Tibial nerve (tissue), 4 donors: Measurements from ENCODE around the gene OSBPL5. TPM values are rescaled to one million over a fixed set of nuclear protein-coding genes. Genes with fewer than 3 reads are reported as not detected.

ENCODE experiments used
- DNase-seq, 2 donors: peaks; one replicate each; pipeline ENCODE4 v3.0.0-alpha.2; 2019; ENCODE audit warnings: low spot score in 2 of 2
- H3K27ac ChIP-seq, 4 donors: fragments of 200-600 bp; sonication (generic) in 3 of 4; one replicate each; pipeline ENCODE4 v1.5.1; 2017 to 2019; ENCODE audit warnings: mild to moderate bottlenecking in 1 of 4
- H3K27me3 ChIP-seq, 2 donors: fragments of 200-600 bp; sonication (generic) in 1 of 2; one replicate each; pipeline versions ENCODE4 v1.5.1 to v1.6.0; 2017 to 2019
- H3K36me3 ChIP-seq, 3 donors: fragments of 200-600 bp; sonication (generic); one replicate each; pipeline ENCODE4 v1.5.1; 2018 to 2019
- H3K4me1 ChIP-seq, 4 donors: fragments of 200-600 bp; sonication (generic) in 3 of 4; one replicate each; pipeline ENCODE4 v1.5.1; 2017 to 2019
- H3K4me3 ChIP-seq, 4 donors: fragments of 200-600 bp; sonication (generic) in 3 of 4; one replicate each; pipeline ENCODE4 v1.5.1; 2017 to 2019; ENCODE audit warnings: mild to moderate bottlenecking in 1 of 4, moderate library complexity in 1 of 4
- H3K9me3 ChIP-seq, 4 donors: fragments of 200-600 bp; sonication (generic) in 3 of 4; one replicate each; pipeline ENCODE4 v1.5.1; 2017 to 2019
- CTCF ChIP-seq, 5 experiments: fragments of 200-600 bp in 3 of 5; fragments of 450-650 bp in 2 of 5; sonication (generic) in 3 of 5; IDR thresholded peaks; one replicate each; pipeline ENCODE4 v1.5.1; 2016 to 2019; ENCODE audit warnings: antibody characterized with exemption in 5 of 5, mild to moderate bottlenecking in 3 of 5, moderate library complexity in 2 of 5
- EP300 ChIP-seq, 2 donors: sonication (generic); formaldehyde crosslinking; IDR thresholded peaks; one replicate each; pipeline ENCODE4 v1.6.1; 2017; ENCODE audit warnings: antibody characterized with exemption in 2 of 2, mild to moderate bottlenecking in 1 of 2
- POLR2A ChIP-seq, 2 donors: fragments of 450-650 bp; IDR thresholded peaks; one replicate each; pipeline ENCODE4 v1.6.1; 2017; ENCODE audit warnings: antibody characterized with exemption in 2 of 2, mild to moderate bottlenecking in 2 of 2, moderate library complexity in 2 of 2
- WGBS, 2 donors: methylation state at CpG; one replicate each; pipeline ENCODE4 v1.1.5; 2018; 5-methylcytosine and 5-hydroxymethylcytosine counted together
- total RNA-seq, 4 donors: library from RNA; depleted of rRNA; stranded (reverse); fragments of >200 nt; gene quantifications; one replicate each; pipeline ENCODE4 v1.1.0, GENCODE V29; 2016

OSBPL5 gene
- total RNA-seq, 4 donors from 2014 or later = 58.8 to 168 (median 106) TPM

GRCh38 chr11:3129591-3130268, 35.4 kb downstream of the OSBPL5 start:
- no peak overlapping the region for H3K4me3 ChIP-seq
- no peak for TF ChIP-seq POLR2A (IDR thresholded peaks at IDR 0.05)
- TF ChIP-seq EP300 (IDR thresholded peaks at IDR 0.05) = no peak
- no peak for TF ChIP-seq CTCF (IDR thresholded peaks at IDR 0.05)
- no peaks in the 10 kb centered on the region for H3K27me3 ChIP-seq
- H3K9me3 ChIP-seq = no peaks in the 10 kb centered on the region
- 73 to 79% methylated on average over 17 to 18 of the region's 21 CpGs for WGBS, 2 donors
- no peak for DNase-seq
- H3K4me1 ChIP-seq = peaks cover 0 to 71% (median 9%) of the 10 kb centered on the region in 4 donors
- H3K27ac ChIP-seq = peak overlapping the region in 3 of 4 donors; percentile 37 to 77 (median 46)
- H3K36me3 ChIP-seq = peaks cover 0 to 38% (median 0%) of the 10 kb centered on the region in 3 donors

- H3K4me3 ChIP-seq = no peak overlapping the region
- H3K27me3 ChIP-seq = no peaks in the 10 kb centered on the region
- H3K9me3 ChIP-seq = no peaks in the 10 kb centered on the region
- H3K36me3 ChIP-seq = peaks cover 0 to 38% (median 0%) of the 10 kb centered on the region in 3 donors
- no peak for DNase-seq
- H3K4me1 ChIP-seq = peaks cover 0 to 71% (median 11%) of the 10 kb centered on the region in 4 donors
- WGBS, 2 donors = 44 to 77% methylated on average over 5 to 9 of the region's 10 CpGs
- no peak for TF ChIP-seq EP300 (IDR thresholded peaks at IDR 0.05)
- TF ChIP-seq POLR2A (IDR thresholded peaks at IDR 0.05) = no peak
- no peak for TF ChIP-seq CTCF (IDR thresholded peaks at IDR 0.05)
- peak overlapping the region in 2 of 4 donors; percentile 46 to 77 for H3K27ac ChIP-seq
Measured at GRCh38 chr11:3129181-3129590, 35.9 kb downstream of the OSBPL5 start.

- Histone ChIP-seq H3K36me3 (peaks cover 0 to 38% (median 0%) of the 10 kb centered on the region in 3 donors), H3K4me3 (no peak overlapping the region), H3K27ac (peak overlapping the region in 2 of 4 donors; percentile 60 to 77), H3K27me3 (no peaks in the 10 kb centered on the region), H3K4me1 (peaks cover 0 to 71% (median 14%) of the 10 kb centered on the region in 4 donors), H3K9me3 (no peaks in the 10 kb centered on the region)
- TF ChIP-seq POLR2A (IDR thresholded peaks at IDR 0.05) (no peak), EP300 (IDR thresholded peaks at IDR 0.05) (no peak), CTCF (IDR thresholded peaks at IDR 0.05) (no peak)
- no peak for DNase-seq
- 83 to 86% methylated on average over 15 to 18 of the region's 19 CpGs for WGBS, 2 donors
Measured at GRCh38 chr11:3128356-3129180, 36.5 kb downstream of the OSBPL5 start.

GRCh38 chr11:3127706-3128355, 37.3 kb downstream of the OSBPL5 start:
- no peak for TF ChIP-seq EP300 (IDR thresholded peaks at IDR 0.05)
- TF ChIP-seq CTCF (IDR thresholded peaks at IDR 0.05) = no peak
- TF ChIP-seq POLR2A (IDR thresholded peaks at IDR 0.05) = no peak
- Histone ChIP-seq H3K36me3 (peaks cover 0 to 42% (median 0%) of the 10 kb centered on the region in 3 donors), H3K9me3 (no peaks in the 10 kb centered on the region), H3K4me3 (no peak overlapping the region), H3K4me1 (peaks cover 0 to 71% (median 15%) of the 10 kb centered on the region in 4 donors), H3K27me3 (no peaks in the 10 kb centered on the region), H3K27ac (peak overlapping the region in 3 of 4 donors; percentile 53 to 77 (median 60))
- WGBS, 2 donors = 68 to 78% methylated on average over 16 of the region's 16 CpGs
- no peak for DNase-seq
